Measurements from ENCODE around the gene RBM26. TPM values are rescaled to one million over a fixed set of nuclear protein-coding genes. Genes with fewer than 3 reads are reported as not detected.

RBM26 gene
- polyA plus RNA-seq, 3 donors: 3.5 to 25.3 (median 5.0) TPM

GRCh38 chr13:79409828-79410227, 3.8 kb upstream of the RBM26 start:
- Histone ChIP-seq H3K9ac (ENCODE audit: insufficient read depth, low read length, poor library complexity, severe bottlenecking) (no peak overlapping the region), H3K27me3 (ENCODE audit: control insufficient read depth in 2 of 2, insufficient read depth in 2 of 2, low read length in 2 of 2) (no peaks in the 10 kb centered on the region), H4K20me1 (ENCODE audit: insufficient read depth, low read length) (no peaks in the 10 kb centered on the region), H2AFZ (ENCODE audit: insufficient read depth, low read depth, low read length, poor library complexity, severe bottlenecking) (no peak overlapping the region), H3K4me1 (ENCODE audit: control insufficient read depth in 1 of 2, insufficient read depth in 2 of 2, low read length in 2 of 2) (peaks cover 9 to 13% of the 10 kb centered on the region in 2 donors), H3K27ac (ENCODE audit: low read depth in 1 of 2, low read length in 2 of 2) (no peak overlapping the region), H3K79me2 (ENCODE audit: insufficient read depth, low read length) (peaks cover 13% of the 10 kb centered on the region), H3K4me3 (replicated peaks in 1 of 3; ENCODE audit: low read depth in 2 of 3, low read length in 3 of 3) (no peak overlapping the region), H3K36me3 (replicated peaks in 1 of 2; ENCODE audit: control insufficient read depth in 1 of 2, insufficient read depth in 2 of 2, low read length in 2 of 2) (no peaks in the 10 kb centered on the region), H3K4me2 (replicated peaks; ENCODE audit: extremely low read depth, low read length, poor library complexity, severe bottlenecking) (no peak overlapping the region), H3K9me3 (replicated peaks in 1 of 2; ENCODE audit: control insufficient read depth in 1 of 2, insufficient read depth in 1 of 2, low read length in 2 of 2) (no peaks in the 10 kb centered on the region)
- Mint-ChIP-seq H3K27ac (no peak overlapping the region), H3K4me3 (no peak overlapping the region), H3K4me1 (peaks cover 7% of the 10 kb centered on the region), H3K9me3 (peaks cover 0 to 3% (median 0%) of the 10 kb centered on the region in 7 donors), H3K36me3 (no peaks in the 10 kb centered on the region), H3K27me3 (ENCODE audit: low read depth in 3 of 3) (peaks cover 0 to 2% (median 0%) of the 10 kb centered on the region in 3 donors)
- no peak for TF ChIP-seq CTCF (IDR thresholded peaks at IDR 0.05)
- WGBS (ENCODE audit: insufficient coverage): 40% methylated on average over 1 of the region's 4 CpGs
- intact Hi-C loops (cut with micrococcal nuclease): loop anchor here in 1 of 2 donors (10.0 kb wide), 1 partner anchor 1385 kb away; no protein-coding TSS in a partner anchor
- DNase-seq: no peak

- Histone ChIP-seq H3K27ac (ENCODE audit: low read depth in 1 of 2, low read length in 2 of 2) (no peak overlapping the region), H3K27me3 (ENCODE audit: control insufficient read depth in 2 of 2, insufficient read depth in 2 of 2, low read length in 2 of 2) (no peaks in the 10 kb centered on the region), H2AFZ (ENCODE audit: insufficient read depth, low read depth, low read length, poor library complexity, severe bottlenecking) (peak overlapping the region; percentile 98), H3K79me2 (ENCODE audit: insufficient read depth, low read length) (peaks cover 36% of the 10 kb centered on the region), H3K36me3 (replicated peaks in 1 of 2; ENCODE audit: control insufficient read depth in 1 of 2, insufficient read depth in 2 of 2, low read length in 2 of 2) (no peaks in the 10 kb centered on the region), H3K4me3 (replicated peaks in 1 of 3; ENCODE audit: low read depth in 2 of 3, low read length in 3 of 3) (no peak overlapping the region), H4K20me1 (ENCODE audit: insufficient read depth, low read length) (peaks cover 9% of the 10 kb centered on the region), H3K9ac (ENCODE audit: insufficient read depth, low read length, poor library complexity, severe bottlenecking) (no peak overlapping the region), H3K4me2 (replicated peaks; ENCODE audit: extremely low read depth, low read length, poor library complexity, severe bottlenecking) (no peak overlapping the region), H3K4me1 (ENCODE audit: control insufficient read depth in 1 of 2, insufficient read depth in 2 of 2, low read length in 2 of 2) (peaks cover 24 to 37% of the 10 kb centered on the region in 2 donors), H3K9me3 (replicated peaks in 1 of 2; ENCODE audit: control insufficient read depth in 1 of 2, insufficient read depth in 1 of 2, low read length in 2 of 2) (no peaks in the 10 kb centered on the region)
- Mint-ChIP-seq H3K27ac (peak overlapping the region in 3 of 7 donors; percentile 2 to 46 (median 21)), H3K27me3 (ENCODE audit: low read depth in 3 of 3) (peaks cover 0 to 2% (median 0%) of the 10 kb centered on the region in 3 donors), H3K4me3 (no peak overlapping the region), H3K4me1 (peaks cover 11% of the 10 kb centered on the region), H3K9me3 (no peaks in the 10 kb centered on the region), H3K36me3 (peaks cover 2% of the 10 kb centered on the region in 2 donors)
- no peak for TF ChIP-seq CTCF (IDR thresholded peaks at IDR 0.05)
- DNase-seq: no peak
- intact Hi-C loops (cut with micrococcal nuclease): no loop called here
- 92% methylated on average over 2 of the region's 4 CpGs for WGBS (ENCODE audit: insufficient coverage)
Measured at GRCh38 chr13:79407349-79407979, 1.4 kb upstream of the RBM26 start.

All from CD14-positive monocyte (primary cell).